ENCODE measurements around the gene ZBTB24.

DNA sequence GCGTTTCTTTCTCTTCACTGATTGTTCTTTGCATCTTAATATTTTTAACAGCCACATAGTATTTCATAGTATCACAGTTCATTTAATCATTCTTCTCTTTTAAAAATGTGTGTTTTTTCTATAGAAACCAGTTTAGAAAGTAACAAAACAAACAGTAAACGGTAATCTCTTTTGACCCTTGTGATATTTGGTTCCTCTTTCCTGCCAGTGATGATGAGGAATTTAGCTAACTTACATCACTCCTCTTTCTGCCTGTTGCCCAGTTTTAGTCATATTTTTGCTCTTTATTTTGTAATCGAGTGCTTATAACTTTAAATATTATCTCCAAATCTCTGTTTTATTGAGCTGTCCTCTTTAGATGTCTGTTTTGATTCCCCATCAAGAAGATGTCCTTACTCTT lies 38.1 kb upstream of the ZBTB24 start:
- TF ChIP-seq EZH2 (IDR thresholded peaks at IDR 0.05; ENCODE audit: borderline replicate concordance) (no peak), EZH2phosphoT487 (IDR thresholded peaks at IDR 0.05; ENCODE audit: low read depth, severe bottlenecking, unreplicated experiment) (no peak)
- TF ChIP-seq, protein P1, sequence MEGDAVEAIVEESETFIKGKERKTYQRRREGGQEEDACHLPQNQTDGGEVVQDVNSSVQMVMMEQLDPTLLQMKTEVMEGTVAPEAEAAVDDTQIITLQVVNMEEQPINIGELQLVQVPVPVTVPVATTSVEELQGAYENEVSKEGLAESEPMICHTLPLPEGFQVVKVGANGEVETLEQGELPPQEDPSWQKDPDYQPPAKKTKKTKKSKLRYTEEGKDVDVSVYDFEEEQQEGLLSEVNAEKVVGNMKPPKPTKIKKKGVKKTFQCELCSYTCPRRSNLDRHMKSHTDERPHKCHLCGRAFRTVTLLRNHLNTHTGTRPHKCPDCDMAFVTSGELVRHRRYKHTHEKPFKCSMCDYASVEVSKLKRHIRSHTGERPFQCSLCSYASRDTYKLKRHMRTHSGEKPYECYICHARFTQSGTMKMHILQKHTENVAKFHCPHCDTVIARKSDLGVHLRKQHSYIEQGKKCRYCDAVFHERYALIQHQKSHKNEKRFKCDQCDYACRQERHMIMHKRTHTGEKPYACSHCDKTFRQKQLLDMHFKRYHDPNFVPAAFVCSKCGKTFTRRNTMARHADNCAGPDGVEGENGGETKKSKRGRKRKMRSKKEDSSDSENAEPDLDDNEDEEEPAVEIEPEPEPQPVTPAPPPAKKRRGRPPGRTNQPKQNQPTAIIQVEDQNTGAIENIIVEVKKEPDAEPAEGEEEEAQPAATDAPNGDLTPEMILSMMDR (IDR thresholded peaks at IDR 0.05; ENCODE audit: poor library complexity) = no peak

Data from hepatocyte (in vitro differentiated cells).